ENCODE measurements around the gene ATP6V1G1.
"Not testable (repeated sequence)": the region's sequence is repeated elsewhere in the genome, so short reads cannot be mapped to it uniquely, and the experiment has no call there.

Gene ATP6V1G1

GRCh38 chr9:114580609-114581193 is 6.9 kb upstream of the ATP6V1G1 start:
- DNase-seq: no peak

- DNase-seq: no peak
Observed at GRCh38 chr9:114583371-114584155, 4.0 kb upstream of the ATP6V1G1 start.

- DNase-seq: no peak
Observed at GRCh38 chr9:114588210-114588609, 641 bp downstream of the ATP6V1G1 start.

GRCh38 chr9:114588651-114589526 is 1.3 kb downstream of the ATP6V1G1 start:
- DNase-seq: no peak

GRCh38 chr9:114590328-114590727 is 2.8 kb downstream of the ATP6V1G1 start:
- no peak for DNase-seq

GRCh38 chr9:114591291-114591787 is 3.8 kb downstream of the ATP6V1G1 start:
- no peak for DNase-seq

GRCh38 chr9:114591849-114592248 is 4.3 kb downstream of the ATP6V1G1 start:
- no peak for DNase-seq

- DNase-seq: no peak
Observed at GRCh38 chr9:114592356-114592755, 4.8 kb downstream of the ATP6V1G1 start.

GRCh38 chr9:114594136-114594535 is 6.6 kb downstream of the ATP6V1G1 start:
- DNase-seq: no peak

GRCh38 chr9:114600502-114601248 is 13.1 kb downstream of the ATP6V1G1 start:
- not testable (repeated sequence) for DNase-seq

- DNase-seq: not testable (repeated sequence)
Observed at GRCh38 chr9:114601787-114602186, 14.2 kb downstream of the ATP6V1G1 start.

- DNase-seq: no peak
Observed at GRCh38 chr9:114602620-114603019, 15.1 kb downstream of the ATP6V1G1 start.

GRCh38 chr9:114603248-114603647 is 15.7 kb downstream of the ATP6V1G1 start:
- DNase-seq: no peak

- no peak for DNase-seq
Observed at GRCh38 chr9:114604989-114605388, 17.4 kb downstream of the ATP6V1G1 start.

- no peak for DNase-seq
Observed at GRCh38 chr9:114606068-114606467, 18.5 kb downstream of the ATP6V1G1 start.

- no peak for DNase-seq
Observed at GRCh38 chr9:114606597-114607207, 19.1 kb downstream of the ATP6V1G1 start.

GRCh38 chr9:114607671-114608524 is 20.3 kb downstream of the ATP6V1G1 start:
- no peak for DNase-seq

GRCh38 chr9:114608525-114608796 is 20.9 kb downstream of the ATP6V1G1 start:
- DNase-seq: no peak

- DNase-seq: peak; percentile 57 to 84 (median 80)
Observed at GRCh38 chr9:114611516-114612271, 24.1 kb downstream of the ATP6V1G1 start.

- peak in 1 of 3 experiments; percentile 41 for DNase-seq
Observed at GRCh38 chr9:114612272-114612923, 24.8 kb downstream of the ATP6V1G1 start.
